OCI-LY7 (cell line): ENCODE data around the gene KIF13A.

Experiments
- EZH2phosphoT487 ChIP-seq: fragments of 200-600 bp; sonication (generic); IDR thresholded peaks from 2 replicates; pipeline ENCODE4 v1.6.1; 2018; ENCODE audit warnings: low read depth, borderline replicate concordance, mild to moderate bottlenecking, mixed run types, antibody characterized with exemption, low read length, moderate library complexity, mixed read lengths
- TF ChIP-seq, protein P1 (sequence below): fragments of 200-600 bp; sonication (generic); conservative IDR thresholded peaks from 2 replicates; pipeline ENCODE4 v1.5.1; 2014; ENCODE audit warnings: mild to moderate bottlenecking, antibody characterized with exemption, low read length, moderate library complexity, mixed read lengths

GRCh38 chr6:17949168-17949567 is 38.3 kb downstream of the KIF13A start:
- TF ChIP-seq, protein P1, sequence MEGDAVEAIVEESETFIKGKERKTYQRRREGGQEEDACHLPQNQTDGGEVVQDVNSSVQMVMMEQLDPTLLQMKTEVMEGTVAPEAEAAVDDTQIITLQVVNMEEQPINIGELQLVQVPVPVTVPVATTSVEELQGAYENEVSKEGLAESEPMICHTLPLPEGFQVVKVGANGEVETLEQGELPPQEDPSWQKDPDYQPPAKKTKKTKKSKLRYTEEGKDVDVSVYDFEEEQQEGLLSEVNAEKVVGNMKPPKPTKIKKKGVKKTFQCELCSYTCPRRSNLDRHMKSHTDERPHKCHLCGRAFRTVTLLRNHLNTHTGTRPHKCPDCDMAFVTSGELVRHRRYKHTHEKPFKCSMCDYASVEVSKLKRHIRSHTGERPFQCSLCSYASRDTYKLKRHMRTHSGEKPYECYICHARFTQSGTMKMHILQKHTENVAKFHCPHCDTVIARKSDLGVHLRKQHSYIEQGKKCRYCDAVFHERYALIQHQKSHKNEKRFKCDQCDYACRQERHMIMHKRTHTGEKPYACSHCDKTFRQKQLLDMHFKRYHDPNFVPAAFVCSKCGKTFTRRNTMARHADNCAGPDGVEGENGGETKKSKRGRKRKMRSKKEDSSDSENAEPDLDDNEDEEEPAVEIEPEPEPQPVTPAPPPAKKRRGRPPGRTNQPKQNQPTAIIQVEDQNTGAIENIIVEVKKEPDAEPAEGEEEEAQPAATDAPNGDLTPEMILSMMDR = no peak
- no peak for TF ChIP-seq EZH2phosphoT487
